GM20000 (cell line): ENCODE data around the gene TM9SF3.

Experiments
- DNase-seq: peaks from one replicate; pipeline ENCODE4 v3.0.0; 2012; ENCODE audit warnings: low spot score
- CTCF ChIP-seq: IDR thresholded peaks from 2 replicates; pipeline ENCODE4 v1.5.1; 2012; ENCODE audit warnings: mild to moderate bottlenecking, control low read depth; ENCODE audit errors: extremely low read depth, missing control alignments

Gene TM9SF3

DNA sequence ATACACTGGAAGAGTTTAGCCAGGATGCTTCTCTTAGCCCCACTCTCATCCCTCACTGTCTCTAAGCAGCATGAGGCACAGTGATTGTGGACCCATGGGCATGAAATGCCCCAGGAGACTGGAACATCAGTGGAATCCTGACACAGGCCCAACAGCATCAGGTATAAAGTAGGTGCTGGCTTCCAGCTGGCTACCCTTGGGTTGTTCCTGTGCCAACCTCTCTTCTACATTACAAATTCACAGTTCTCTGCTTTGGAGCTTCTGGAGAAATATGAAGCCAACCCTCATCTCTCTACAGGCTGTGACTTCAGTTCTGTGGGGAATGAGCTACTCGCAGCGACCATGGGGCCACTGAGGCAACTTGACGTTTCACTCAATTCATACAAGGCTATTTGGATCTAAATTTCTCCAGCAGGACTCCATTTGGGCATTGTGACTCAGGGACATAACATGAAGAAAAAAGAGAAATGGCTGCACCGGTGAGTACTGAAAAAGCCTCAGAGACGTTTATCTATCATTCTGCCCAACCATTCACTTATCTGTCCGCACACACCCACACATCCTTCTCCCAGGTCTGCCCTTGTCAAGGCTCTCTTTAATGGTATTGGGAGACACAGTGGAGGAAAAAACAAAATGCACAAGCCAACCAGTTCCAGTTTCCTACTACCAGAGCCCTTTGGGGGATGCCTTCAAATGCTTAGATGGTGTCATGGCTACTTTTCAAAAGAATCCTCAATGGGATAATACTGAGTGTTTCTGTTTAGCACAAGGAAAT lies 35.4 kb upstream of the TM9SF3 start:
- TF ChIP-seq CTCF = no peak
- no peak for DNase-seq

DNA sequence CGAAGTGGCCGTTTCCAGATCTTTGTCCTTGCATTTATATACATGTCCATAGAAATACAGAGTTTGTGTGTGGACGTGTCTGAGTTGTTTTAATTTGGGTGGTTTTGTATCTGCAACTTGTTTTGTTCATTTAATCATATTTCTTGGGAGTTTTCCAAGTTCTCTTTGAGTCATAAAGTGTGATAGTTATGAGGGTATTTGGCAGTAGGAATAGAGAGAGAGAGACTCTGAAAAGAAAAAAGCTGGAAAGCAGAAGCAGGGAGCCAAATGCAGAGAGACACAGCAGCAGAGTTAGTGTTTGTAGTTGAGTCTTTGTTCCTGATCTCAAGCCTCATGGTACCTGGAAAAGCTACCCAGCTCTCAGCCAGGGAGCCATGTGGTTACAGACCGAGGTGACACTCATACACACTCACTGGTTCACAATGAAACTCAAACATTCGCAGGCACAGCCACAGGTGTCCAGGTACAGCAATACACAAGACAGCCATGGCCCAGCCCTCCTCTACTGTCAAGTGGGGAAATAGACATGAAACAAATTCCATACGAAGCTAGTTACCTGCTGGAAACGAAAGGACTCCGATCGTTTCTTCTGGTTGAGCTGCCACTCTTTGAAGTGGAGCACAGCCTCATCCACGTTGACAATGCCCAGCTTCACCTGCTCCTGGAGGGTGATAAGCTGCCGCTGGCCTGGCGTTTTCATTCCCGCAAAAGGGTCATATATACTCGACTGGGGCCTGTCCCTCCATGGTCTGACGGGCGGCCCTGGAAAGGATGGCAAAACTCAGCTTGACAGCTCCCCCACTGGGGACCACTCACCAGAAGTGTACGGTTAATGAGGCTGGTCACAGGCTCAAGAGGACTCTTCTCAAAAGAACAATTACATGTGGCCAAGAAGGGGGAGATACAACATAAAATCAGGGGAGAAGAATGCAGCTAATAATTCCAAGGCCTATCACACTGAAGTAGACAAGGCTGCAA lies 33.3 kb upstream of the TM9SF3 start:
- no peak for DNase-seq
- no peak for TF ChIP-seq CTCF

- no peak for TF ChIP-seq CTCF
- DNase-seq = no peak
These were observed 32.3 kb upstream of the TM9SF3 start for GRCh38 chr10:96619120-96619519.

GRCh38 chr10:96618653-96619052 lies 31.8 kb upstream of the TM9SF3 start:
- no peak for DNase-seq
- no peak for TF ChIP-seq CTCF

DNA sequence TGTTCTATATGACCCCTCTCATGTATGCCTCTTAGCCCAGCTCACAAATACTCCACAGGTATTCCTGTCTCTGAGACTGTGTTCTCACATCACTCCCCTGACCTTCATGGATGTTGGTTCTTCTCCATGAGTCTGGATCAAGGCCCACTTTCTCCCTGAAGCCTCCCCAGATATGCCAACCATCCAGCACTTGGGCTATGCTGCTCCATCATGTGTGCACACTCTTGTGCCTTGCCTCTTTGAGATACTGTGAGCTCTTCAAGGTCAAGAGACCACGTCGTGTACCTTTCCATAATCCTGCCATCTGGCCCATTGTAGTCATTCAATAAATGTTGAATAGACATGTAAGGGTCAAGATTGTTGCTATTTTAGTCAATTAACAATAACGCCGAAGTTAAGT lies 30.1 kb upstream of the TM9SF3 start:
- TF ChIP-seq CTCF = no peak

GRCh38 chr10:96614515-96614914 lies 27.7 kb upstream of the TM9SF3 start:
- no peak for DNase-seq
- TF ChIP-seq CTCF = no peak

More for the DNA sequence above, 30.1 kb upstream of the TM9SF3 start:
- DNase-seq = no peak

DNA sequence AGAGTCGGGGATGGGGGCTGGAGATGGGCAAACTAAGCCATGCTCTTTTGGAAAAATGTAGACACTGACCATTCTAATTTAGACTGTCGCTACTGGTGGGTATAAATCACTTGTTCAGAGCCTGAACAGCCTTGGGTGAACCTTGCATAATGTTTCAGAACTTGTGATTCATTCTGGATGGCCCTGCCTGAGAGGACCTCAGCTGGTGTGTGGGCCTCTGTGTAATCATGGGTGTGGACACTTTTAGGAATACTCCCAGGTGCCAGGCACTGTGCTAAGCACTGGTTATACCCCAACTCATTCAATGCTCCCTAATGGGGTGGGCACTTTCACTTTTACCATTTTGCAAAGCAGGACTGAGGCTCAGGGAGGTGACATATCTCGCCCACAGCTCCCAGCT lies 26.8 kb upstream of the TM9SF3 start:
- no peak for TF ChIP-seq CTCF
- DNase-seq = no peak
